Measurements from ENCODE around the gene RBBP5. TPM values are rescaled to one million over a fixed set of nuclear protein-coding genes. Genes with fewer than 3 reads are reported as not detected.

RBBP5 gene
- total RNA-seq, 1 experiment from 2014 or later: 24.5 TPM

GRCh38 chr1:205077158-205077933 is 44.4 kb downstream of the RBBP5 start:
- no peaks in the 10 kb centered on the region for H3K9me2 ChIP-seq (ENCODE audit: insufficient read depth)
- RAD21 ChIA-PET (ENCODE audit: low non-redundant PET in 1 of 2, low total read pairs in 2 of 2, uncharacterized antibody in 2 of 2, unreplicated experiment in 2 of 2): no interaction called here
- POLR2A ChIA-PET: no interaction called here
- no peaks in the 10 kb centered on the region for H4K20me1 ChIP-seq (ENCODE audit: insufficient read depth)
- intact Hi-C loops (cut with micrococcal nuclease): no loop called here
- no peaks in the 10 kb centered on the region for H3K36me3 ChIP-seq (ENCODE audit: control insufficient read depth in 1 of 2, insufficient read depth in 2 of 2, low read length in 2 of 2)
- H3K9me3 ChIP-seq (ENCODE audit: control insufficient read depth in 1 of 2, insufficient read depth in 1 of 2, low read depth in 1 of 2, low read length in 2 of 2): no peaks in the 10 kb centered on the region
- H3K9ac ChIP-seq (ENCODE audit: low read length): no peak overlapping the region
- H3K27ac ChIP-seq (ENCODE audit: low read depth, low read length): no peak overlapping the region
- no peak for ATAC-seq
- H3K27me3 ChIP-seq (ENCODE audit: insufficient read depth, low read length): no peaks in the 10 kb centered on the region
- H3K4me3 ChIP-seq (replicated peaks in 1 of 2; ENCODE audit: low read depth in 1 of 2, low read length in 2 of 2): no peak overlapping the region
- DNase-seq (ENCODE audit: low read depth, low spot score): no peak
- H3K79me2 ChIP-seq (ENCODE audit: insufficient read depth, low read length): no peaks in the 10 kb centered on the region
- no peak overlapping the region for H3K4me2 ChIP-seq (ENCODE audit: low read length)
- no TSS peak for BruUV-seq (replicated peaks)
- H3K4me1 ChIP-seq (ENCODE audit: control insufficient read depth in 1 of 2, insufficient read depth in 2 of 2, low read length in 2 of 2): no peaks in the 10 kb centered on the region
- H2AFZ ChIP-seq (ENCODE audit: low read depth, low read length, poor library complexity, severe bottlenecking): no peak overlapping the region
- TF ChIP-seq CEBPB (IDR thresholded peaks at IDR 0.05; ENCODE audit: low read depth) (no peak), ZFX (IDR thresholded peaks at IDR 0.05) (no peak), FOSL1 (IDR thresholded peaks at IDR 0.05; ENCODE audit: low read depth) (no peak), ZNF274 (IDR thresholded peaks at IDR 0.05; ENCODE audit: low read depth, low read length) (no peak), SIN3A (IDR thresholded peaks at IDR 0.05; ENCODE audit: low read depth) (no peak), ELF1 (IDR thresholded peaks at IDR 0.05; ENCODE audit: borderline replicate concordance, low read depth) (no peak), POLR2AphosphoS5 (IDR thresholded peaks at IDR 0.05; ENCODE audit: low read depth, low read length) (no peak), EZH2 (IDR thresholded peaks at IDR 0.05) (no peak), EGR1 (IDR thresholded peaks at IDR 0.05; ENCODE audit: low read depth) (no peak), TCF7L2 (IDR thresholded peaks at IDR 0.05; ENCODE audit: borderline replicate concordance, extremely low read depth, insufficient read depth, insufficient read length) (no peak), ATF3 (IDR thresholded peaks at IDR 0.05) (no peak), JUND (IDR thresholded peaks at IDR 0.05) (no peak), EZH2phosphoT487 (IDR thresholded peaks at IDR 0.05; ENCODE audit: borderline replicate concordance) (no peak), YY1 (IDR thresholded peaks at IDR 0.05; ENCODE audit: extremely low read depth, insufficient replicate concordance, low read depth, low read length) (no peak)
- TF ChIP-seq, protein P1, sequence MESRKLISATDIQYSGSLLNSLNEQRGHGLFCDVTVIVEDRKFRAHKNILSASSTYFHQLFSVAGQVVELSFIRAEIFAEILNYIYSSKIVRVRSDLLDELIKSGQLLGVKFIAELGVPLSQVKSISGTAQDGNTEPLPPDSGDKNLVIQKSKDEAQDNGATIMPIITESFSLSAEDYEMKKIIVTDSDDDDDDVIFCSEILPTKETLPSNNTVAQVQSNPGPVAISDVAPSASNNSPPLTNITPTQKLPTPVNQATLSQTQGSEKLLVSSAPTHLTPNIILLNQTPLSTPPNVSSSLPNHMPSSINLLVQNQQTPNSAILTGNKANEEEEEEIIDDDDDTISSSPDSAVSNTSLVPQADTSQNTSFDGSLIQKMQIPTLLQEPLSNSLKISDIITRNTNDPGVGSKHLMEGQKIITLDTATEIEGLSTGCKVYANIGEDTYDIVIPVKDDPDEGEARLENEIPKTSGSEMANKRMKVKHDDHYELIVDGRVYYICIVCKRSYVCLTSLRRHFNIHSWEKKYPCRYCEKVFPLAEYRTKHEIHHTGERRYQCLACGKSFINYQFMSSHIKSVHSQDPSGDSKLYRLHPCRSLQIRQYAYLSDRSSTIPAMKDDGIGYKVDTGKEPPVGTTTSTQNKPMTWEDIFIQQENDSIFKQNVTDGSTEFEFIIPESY (IDR thresholded peaks at IDR 0.05; ENCODE audit: extremely low read depth, insufficient replicate concordance, low read length): no peak
- CTCF ChIA-PET: interaction anchor here (1.2 to 2.4 kb wide), 2 partner anchors 11 to 16 kb away, joined by 4 to 20 read pairs; no protein-coding TSS in a partner anchor

Measured in HCT116 (cell line).